CD4-positive, alpha-beta T cell treated with Interleukin-10 for 1 hour (primary cell): Measurements from ENCODE around the gene DENND2A.
"Not testable (repeated sequence)": the region's sequence is repeated elsewhere in the genome, so short reads cannot be mapped to it uniquely, and the experiment has no call there.

Experiments used
- DNase-seq: peaks from one replicate; pipeline ENCODE4 v3.0.0-alpha.2; 2020

DENND2A gene

GRCh38 chr7:140540136-140540777 is 100.4 kb downstream of the DENND2A start:
- no peak for DNase-seq

- no peak for DNase-seq
These were observed 101.2 kb downstream of the DENND2A start for GRCh38 chr7:140539461-140539860.

GRCh38 chr7:140537750-140538482 is 102.7 kb downstream of the DENND2A start:
- no peak for DNase-seq

GRCh38 chr7:140534743-140535142 is 105.9 kb downstream of the DENND2A start:
- no peak for DNase-seq

- DNase-seq, result no peak
These were observed 107.2 kb downstream of the DENND2A start for GRCh38 chr7:140533394-140533872.

GRCh38 chr7:140529428-140529827 is 111.2 kb downstream of the DENND2A start:
- not testable (repeated sequence) for DNase-seq

- DNase-seq, result no peak
These were observed 113.6 kb downstream of the DENND2A start for GRCh38 chr7:140526787-140527664.

- DNase-seq, result no peak
These were observed 114.4 kb downstream of the DENND2A start for GRCh38 chr7:140526214-140526613.

- peak; percentile 8 for DNase-seq
These were observed 114.9 kb downstream of the DENND2A start for GRCh38 chr7:140525743-140526142.

- no peak for DNase-seq
These were observed 119.2 kb downstream of the DENND2A start for GRCh38 chr7:140521421-140521820.

GRCh38 chr7:140519007-140519399 is 121.6 kb downstream of the DENND2A start:
- no peak for DNase-seq

- no peak for DNase-seq
These were observed 122.1 kb downstream of the DENND2A start for GRCh38 chr7:140518370-140519006.

GRCh38 chr7:140517546-140518369 is 122.9 kb downstream of the DENND2A start:
- peak; percentile 63 for DNase-seq

- DNase-seq, result no peak
These were observed 128.2 kb downstream of the DENND2A start for GRCh38 chr7:140512317-140513000.

- no peak for DNase-seq
These were observed 130.8 kb downstream of the DENND2A start for GRCh38 chr7:140509789-140510188.

- DNase-seq, result not testable (repeated sequence)
These were observed 133.1 kb downstream of the DENND2A start for GRCh38 chr7:140507556-140507955.

GRCh38 chr7:140506788-140507464 is 133.7 kb downstream of the DENND2A start:
- no peak for DNase-seq

- DNase-seq, result no peak
These were observed 138.6 kb downstream of the DENND2A start for GRCh38 chr7:140501966-140502365.

GRCh38 chr7:140497807-140498206 is 142.8 kb downstream of the DENND2A start:
- DNase-seq, result not testable (repeated sequence)

- no peak for DNase-seq
These were observed 143.3 kb downstream of the DENND2A start for GRCh38 chr7:140497241-140497769.
